Kasumi-1 (cell line): ENCODE results near the gene KCNIP1.
"Not testable (repeated sequence)": the region's sequence is repeated elsewhere in the genome, so short reads cannot be mapped to it uniquely, and the experiment has no call there.

Experiments used
- DNase-seq, 2 experiments: peaks; one replicate each; lab custom pipeline; 2025; lab: John Stamatoyannopoulos, UW

The KCNIP1 gene

DNA sequence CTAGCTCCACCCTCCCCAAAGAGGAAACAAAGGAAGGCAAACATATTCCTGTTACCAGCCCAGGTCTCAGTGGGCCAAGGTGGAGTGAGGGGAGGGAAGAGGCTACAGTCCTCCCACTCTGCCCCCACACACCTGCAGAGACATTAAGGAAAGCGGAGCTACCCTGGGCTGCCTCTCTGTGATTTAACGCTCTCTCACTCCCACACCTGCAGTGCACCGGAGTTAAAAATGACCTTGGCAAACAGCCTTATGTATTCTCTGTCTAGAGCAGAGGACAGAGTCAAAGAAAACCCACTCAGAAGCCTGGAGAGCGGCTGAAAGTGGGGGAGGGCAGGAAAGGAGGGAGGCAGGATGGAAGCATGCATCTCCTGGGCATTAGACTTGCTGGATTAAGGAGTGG lies 32.7 kb downstream of the KCNIP1 start:
- no peak for DNase-seq

DNA sequence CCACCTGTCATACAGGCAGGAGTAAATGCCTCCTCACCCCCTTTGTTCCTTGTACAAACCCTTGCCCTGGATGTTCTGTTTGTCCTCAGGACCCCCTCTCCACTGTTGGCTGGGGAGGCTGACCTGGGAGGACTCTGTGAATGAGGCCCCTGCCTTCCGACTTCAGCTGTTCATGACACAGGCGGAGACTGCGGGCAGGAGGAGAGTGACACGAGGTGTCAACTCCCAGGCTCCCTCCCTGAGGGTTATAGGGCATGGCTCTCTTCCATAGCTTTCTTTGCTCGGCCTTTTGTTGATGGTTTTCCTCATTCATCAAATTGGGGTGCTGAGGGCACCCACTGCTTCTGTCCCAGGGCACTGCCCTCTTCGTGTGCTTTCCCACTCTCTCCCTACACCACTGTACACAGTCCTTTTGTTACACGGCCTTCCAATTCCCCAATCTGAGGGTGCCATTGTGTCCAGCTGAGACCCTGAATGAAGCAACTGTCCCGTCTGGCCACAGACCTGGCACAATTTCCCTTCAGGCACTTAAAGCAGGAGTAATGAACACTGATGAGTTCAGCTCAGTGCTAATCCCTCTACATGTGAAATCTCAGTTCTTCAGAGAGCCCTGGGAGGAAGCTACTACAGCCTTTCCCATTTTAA lies 33.8 kb downstream of the KCNIP1 start:
- DNase-seq: no peak

DNA sequence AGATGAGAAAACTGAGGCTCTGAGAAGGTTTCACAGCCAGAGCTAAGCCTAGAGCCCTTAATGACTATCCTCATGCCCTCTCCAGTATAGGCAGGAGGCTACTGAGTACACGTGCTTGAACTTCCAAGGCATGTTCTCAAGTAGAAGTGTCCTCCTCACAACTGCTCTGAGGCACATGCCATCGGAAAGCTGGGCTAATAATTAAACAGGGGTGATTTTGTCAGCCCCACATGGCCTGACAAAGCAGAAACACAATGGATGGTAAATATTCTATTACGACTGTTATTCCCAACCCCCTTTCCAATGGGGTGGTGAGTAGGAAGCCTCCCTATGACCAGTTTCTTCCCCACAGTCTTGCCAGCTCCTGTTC lies 34.3 kb downstream of the KCNIP1 start:
- DNase-seq: no peak

DNA sequence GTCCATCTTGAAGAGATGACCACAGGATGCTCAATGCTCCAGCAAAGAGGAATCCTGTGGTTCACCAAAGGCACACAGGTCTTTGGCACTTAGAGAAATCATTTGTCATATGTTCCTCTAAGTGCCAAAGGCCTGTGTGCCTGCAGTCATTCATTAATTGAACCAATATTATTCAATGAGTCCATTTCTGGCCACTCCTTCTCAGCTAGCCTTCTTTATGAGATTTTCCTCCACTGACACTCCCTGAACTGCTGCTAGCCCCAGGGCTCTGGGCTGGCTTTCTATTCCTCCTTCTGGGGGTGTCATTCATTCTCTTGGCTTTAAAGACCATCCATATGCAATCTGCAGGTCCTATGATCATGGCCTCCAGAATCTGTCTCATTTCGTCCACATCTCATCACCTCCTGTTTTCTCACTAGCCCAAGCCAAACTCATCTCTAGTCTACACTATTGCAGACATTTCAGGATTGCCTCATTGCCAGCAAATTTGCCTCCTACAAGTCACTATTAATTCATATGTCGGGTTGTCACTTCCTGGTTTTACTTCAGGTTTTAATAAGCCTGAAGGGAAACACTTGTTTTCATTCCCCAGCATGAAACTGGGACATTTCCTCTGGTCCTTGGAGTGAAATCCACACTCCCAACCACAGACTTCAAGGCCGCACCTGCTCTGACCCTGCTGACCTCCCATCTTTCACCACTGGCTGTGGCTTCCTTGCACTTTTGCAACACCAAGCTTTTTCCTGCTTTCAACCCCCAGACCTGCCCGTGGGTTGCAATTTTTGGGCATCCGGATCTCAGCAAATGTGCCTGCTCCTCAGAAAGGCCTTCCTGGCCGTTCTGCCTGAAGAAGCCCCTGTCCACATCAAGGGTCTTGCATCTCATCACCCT lies 35.1 kb downstream of the KCNIP1 start:
- DNase-seq: no peak

DNA sequence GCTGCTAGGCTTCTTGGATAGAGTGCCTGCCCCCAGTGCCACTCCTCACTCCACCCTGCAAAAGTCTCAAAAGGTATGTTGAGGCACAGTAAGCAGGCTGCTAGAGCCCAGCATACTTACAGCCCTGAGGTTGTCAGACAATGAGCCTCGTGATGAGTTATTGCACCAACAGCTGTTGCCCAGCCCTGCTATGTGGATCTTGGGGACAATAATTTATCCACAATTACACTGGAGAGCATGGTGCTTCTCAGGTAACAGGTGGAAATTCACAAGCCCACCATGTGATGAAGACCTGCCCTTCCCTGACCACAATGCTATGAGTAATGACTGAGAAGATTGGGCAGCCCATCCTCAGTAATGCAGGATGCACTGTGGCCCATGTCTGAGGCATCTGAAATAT lies 36.5 kb downstream of the KCNIP1 start:
- no peak for DNase-seq

DNA sequence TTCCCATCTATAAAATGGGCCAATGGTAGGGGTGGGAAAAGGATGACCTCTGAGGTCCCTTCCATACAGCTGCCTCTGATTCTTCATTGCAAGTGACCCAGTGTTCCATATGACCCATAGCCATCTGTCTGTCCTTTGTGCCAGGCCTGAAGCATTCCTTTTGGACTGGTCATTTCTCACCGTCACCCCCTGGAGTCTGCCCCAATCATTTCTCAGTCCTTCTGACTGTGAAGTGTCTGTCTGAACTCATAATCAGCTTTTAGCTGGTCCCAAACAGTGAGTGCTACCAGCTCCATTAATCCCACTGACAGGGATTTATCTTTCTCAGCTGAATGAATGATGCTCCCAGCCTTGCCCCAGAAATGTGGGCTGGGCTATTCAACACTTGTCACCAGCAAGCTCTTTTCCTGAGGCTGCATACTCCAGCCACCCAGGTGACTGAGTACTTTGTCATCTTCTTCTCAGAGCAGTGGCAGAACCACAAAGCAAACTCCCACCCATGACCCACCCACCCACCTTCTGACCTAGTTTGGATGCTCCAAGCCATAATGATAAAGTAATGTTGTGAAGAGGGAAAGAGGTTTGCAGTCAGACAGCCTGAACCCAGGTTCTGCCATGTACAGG lies 37.4 kb downstream of the KCNIP1 start:
- DNase-seq: no peak

DNA sequence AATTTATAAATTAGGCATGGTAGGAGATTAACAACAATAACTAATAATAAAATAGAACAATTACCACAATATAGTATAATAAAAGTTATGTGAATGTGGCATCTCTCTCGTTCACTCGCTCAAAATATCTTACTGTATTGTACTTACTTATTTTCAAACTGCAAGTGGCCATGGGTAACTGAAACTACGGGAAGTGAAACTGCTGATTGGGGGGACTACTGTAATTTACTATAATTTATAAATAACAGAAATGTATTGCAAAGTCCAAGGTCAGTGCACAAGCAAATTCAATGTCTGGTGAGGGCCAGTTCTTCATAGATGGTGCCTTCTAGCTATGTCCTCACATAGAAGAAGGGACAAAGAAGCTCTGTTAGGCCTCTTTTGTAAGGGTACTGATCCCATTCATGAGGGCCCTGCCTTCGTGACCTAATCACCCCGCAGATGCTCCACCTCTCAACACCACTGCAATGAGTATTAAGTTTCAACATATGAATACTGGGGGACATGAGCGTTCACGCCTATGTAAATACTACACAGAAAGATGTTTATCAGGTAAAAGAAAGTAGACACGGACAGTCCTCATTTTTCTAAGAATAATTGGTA lies 39.0 kb downstream of the KCNIP1 start:
- no peak for DNase-seq

DNA sequence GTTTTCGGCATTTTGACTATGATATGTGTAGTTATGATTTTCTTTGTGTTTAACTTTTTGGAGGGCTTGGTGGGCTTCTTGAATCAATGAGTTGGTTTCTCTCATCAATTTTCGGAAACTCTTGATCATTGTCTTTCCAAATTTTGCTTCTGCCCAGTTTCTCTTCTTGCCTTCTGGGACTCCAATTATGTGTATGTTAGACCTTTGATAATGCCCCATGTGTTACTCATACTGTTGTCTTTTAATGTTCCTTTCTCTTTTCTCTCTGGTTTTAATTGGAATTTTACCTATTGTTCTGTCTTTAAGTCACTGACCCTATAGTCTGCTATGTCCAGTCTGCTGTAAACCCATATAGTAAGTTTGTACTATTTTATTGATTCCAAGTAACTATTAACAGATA lies 41.5 kb downstream of the KCNIP1 start:
- no peak for DNase-seq

DNA sequence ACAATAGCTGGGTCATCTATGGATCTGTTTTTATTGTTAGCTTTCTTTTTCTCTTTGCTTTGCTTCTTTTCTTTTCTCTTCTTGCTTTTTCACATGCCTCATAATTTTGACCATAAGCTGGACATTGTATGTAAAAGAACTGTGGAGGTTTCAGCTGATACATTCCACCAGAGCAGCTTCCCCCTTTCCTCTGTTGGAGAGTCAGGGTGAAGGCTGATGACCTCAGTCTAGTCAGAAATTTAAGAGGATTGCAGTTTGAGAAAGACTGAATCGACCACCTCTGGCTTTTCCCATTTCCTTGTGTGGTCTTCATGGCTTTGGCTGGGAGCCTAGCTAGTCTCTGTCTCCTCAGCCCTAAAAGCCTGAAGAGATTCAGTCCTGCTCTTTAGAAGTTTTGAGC lies 42.0 kb downstream of the KCNIP1 start:
- no peak for DNase-seq

DNA sequence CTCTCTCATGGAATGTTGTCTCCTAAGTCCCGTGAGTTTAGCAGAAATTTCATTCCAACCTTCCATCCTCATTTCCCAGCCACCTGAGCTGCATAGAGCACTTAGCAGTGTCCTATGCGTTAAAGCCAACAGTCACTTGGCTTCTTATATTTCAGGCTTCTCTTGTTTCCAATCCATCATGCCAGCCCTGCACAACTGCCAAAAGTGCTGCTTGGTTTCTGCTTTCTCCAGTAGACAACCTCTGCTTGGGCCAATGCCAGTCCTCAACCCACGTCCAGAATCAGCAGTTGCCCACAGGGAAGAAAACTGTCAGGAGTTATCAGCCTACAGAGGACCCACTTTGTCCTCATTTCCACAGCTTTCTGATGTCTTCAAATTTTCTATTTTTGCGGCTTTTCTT lies 42.5 kb downstream of the KCNIP1 start:
- no peak for DNase-seq

DNA sequence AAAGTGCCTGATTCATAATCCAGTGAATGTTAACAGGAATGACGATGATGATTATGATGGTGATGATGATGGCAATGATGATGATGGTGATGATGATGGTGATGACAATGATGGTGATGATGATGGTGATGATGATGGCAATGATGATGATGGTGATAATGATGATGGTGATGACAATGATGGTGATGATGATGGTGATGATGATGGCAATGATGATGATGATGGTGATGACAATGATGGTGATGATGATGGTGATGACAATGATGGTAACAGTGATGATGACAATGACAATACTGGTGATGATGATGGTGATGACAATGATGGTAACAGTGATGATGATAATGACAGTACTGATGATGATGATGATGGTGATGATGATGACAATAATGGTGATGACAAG lies 46.6 kb downstream of the KCNIP1 start:
- not testable (repeated sequence) for DNase-seq

DNA sequence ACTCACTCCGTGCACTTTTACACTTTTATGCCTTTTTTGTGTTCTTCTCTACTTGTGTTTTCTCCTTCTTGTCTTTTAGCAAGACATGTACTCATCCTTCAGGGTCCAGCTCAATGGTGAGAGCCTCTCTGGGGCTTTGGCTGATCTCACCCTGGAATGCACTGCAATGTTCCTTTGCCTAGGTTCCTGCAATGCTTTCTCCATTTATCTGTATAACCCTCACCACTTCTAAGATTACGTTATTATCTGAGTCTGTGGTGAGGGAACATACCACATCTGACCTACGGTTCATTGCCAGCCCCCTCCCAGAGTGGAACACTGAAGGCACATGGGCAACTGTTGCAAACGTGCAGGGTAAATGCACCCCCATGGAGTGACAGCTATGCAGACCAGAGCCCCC lies 47.3 kb downstream of the KCNIP1 start:
- DNase-seq: no peak

DNA sequence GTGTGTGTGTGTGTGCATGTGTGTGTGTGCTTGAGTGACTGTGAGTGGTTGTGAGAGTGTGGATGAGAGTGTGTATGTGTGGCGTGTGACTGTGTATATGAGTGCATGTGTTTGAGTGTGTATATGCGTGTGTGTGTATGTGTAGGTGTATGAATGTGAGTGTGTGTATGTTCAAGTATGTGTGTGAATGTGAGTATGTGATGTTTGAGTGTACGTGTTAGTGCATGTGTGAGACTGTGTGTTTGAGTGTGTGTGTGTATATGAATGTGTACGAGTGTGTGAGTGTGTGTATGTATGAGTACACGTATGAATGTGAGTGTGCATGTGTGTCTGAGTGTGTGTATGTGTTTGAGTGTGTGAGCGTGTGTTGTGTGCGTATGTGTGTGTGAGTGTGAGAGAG lies 47.8 kb downstream of the KCNIP1 start:
- DNase-seq: no peak

DNA sequence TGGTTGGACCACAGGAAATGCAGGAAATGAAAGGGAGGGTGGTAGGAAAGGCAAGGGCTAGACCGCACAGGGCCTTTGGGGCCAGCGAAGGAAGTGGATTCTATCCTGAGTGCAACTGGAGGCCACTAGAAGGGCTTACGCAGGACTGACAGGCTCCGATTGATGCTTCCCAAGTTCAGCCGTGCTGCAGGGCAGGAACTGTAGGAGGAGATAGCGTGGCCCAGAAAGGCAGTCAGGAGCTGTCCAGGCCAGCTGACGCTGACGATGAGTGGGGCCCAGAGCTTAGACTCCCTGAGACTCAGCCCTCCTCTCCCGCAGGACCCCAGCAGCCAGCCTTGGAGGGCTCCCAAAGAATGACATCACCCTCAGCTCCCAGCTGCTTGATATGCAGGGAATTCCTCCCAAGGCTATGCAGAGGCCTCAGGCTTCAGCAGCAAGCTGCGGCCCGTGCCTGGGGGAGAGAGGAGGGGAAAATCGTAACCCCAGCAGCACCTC lies 48.8 kb downstream of the KCNIP1 start:
- peak; percentile 96 to 97 for DNase-seq

DNA sequence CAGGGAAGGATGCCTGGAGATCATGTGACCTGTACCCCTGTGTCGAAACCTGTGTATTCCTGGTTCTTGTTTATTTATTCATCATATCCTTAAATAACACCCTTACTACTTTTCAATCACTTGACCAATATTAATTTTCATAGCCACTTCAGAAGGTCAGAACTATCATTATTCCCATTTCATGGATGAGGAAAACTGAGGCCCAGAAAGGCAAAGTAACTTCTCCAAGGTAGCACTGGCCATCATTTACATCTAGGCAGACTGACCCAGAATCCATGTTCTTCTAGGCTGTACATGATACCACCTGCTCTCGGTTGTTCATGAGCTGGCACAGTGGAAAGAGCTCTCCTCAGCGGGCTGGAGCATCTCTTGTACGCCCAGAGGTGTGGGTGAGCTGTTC lies 49.4 kb downstream of the KCNIP1 start:
- DNase-seq: no peak

DNA sequence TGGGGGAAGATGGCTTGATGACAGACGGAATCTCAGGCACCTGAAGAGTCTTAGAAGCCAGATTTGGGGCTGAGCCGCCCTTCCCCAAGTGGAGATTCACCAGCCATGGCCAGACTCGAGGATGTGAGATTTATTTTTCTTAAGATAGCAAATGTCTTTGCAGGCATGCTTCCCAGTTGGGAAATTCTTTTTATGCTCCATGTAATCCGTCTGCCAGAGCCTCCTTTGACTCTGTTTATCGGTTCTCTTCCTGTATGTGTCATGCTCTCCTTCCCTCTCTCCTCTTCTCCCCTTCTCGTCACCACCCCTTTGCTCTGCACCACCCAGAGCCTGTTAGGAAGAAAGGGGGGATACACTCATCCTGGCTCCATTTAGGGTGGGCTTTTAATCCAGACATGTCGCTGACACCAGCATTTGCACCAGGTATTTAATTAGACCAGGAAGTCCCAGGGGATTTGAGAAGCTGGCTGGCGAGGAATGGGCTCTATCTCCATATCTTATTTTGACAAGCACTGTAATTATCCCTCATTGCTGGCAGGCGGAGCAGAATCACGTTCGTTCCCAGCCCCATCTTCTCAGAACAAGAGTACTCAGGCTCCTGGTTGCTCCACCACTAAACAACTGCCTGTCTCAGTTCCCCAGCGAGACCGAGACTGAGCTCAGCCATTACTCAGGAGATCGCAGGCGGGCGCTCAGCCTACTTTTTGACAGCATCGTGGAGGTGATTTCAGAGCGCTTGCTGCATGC lies 50.9 kb downstream of the KCNIP1 start:
- DNase-seq: no peak

DNA sequence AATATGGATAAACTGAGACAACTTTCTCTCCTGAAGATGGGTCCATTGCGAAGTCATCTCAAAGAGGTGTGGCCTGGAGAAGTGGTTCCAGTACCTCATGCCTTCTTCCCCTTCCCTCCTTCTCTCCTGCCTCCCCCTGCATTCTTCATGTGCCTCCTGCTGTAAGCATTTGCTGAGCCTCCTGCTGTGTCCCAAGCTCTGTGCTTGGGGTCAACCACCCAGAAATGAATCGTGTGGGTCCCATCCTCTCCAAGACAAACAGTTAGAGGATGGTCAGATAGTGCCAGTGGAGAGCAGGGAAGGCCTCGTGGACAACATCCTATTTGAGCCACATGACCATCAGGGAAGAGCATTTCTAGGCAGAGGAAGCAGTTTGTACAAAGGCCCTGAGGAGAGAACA lies 53.5 kb downstream of the KCNIP1 start:
- DNase-seq: no peak

DNA sequence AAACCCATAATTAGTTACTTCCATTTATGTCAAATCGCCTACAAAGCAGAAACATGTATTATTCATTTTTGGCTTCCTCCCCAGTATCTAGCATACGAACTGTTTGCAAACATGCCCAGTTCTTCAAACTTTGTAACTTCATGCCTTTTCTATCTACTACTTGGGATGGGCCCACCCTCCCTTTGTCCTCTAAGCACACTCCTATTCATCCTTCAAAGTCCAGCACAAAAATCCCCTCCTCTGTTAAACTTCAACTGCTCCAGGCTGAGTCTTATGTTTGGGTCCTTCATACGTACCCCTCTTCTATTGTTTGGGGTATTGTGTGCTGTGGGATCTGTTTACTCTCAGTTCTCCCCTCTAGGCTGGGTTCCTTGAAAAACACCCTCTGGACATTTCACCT lies 55.5 kb downstream of the KCNIP1 start:
- DNase-seq: no peak

DNA sequence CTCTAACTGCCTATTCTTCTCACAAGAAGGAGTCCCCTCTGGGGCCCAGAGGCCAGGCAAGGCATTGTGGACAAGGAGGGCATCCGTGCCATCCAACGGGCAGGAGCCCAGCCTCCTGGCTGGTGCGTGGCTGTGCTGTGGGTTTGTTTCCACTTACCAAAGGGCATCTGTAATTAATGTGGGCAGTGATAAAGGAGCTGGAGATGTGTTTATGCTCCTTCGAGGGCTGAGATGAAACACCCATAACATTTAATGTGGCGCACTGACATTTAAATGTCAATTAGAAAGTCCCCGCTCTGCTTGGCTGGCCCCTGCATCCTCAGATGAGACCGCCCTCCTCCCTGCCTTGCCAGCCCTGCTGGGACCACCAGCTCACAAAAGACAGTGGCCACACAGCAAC lies 57.1 kb downstream of the KCNIP1 start:
- no peak for DNase-seq

DNA sequence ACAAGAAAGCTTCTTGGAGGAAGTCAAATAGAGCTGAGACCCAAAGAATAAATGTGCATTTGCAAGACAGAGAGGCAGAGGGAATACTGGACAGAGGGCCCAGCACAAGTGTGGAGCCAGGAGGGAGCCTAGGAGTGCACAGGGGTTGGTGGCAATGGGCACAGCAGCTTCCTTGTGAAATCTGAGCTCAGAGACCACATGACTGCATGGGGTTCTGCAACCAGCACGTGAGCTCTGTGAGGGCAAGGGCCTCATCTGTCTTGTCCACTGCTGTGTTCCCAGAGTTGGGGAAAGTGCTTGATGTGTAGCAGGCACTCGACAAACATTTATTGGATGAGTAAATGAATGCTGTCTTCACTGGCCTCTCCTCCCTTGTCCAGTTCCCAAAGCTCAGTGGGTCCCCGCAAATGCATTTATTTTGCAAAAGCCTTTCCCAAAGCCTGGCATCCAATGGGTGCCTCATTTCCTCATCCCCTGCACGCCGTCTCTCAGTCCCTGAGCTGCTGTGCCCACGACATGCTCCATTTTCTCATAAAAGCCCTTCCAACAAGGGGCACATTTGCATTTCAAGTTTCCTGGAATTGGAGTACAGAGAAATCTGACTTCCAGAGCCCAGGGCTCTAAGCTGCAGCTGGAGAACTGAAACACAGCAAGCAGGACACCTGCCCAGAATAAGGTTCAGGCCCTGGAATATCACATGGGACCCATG lies 58.5 kb downstream of the KCNIP1 start:
- DNase-seq: no peak

DNA sequence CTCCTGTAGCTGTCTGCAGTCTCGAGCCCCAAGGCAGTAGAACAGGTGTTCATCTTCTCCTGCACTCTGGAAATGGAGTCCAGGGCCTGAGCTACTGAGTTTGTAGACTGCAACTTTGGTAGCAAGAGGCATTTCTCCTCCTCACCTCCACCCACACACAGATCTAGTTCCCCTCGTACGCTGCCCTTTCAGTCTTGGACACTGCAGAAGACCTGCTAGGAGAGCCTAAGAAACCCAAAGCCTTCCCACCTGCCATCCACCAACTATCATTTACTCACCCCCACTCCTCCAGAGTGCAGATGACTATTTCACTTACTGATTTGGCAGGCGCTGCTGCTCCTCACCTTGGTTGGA lies 59.0 kb downstream of the KCNIP1 start:
- DNase-seq: no peak
